Heart left ventricle (tissue), 13 donors: ENCODE data around the gene MTUS2.

Experiments used
- CTCF ChIP-seq, 12 donors: fragments of 200-600 bp; sonication (generic) in 4 of 12; IDR thresholded peaks; one replicate each; pipeline versions ENCODE4 v1.5.0 to v1.8.0; 2018 to 2022; ENCODE audit warnings: antibody characterized with exemption in 12 of 12, mild to moderate bottlenecking in 5 of 12
- POLR2A ChIP-seq, 2 donors: fragments of 450-650 bp; IDR thresholded peaks; one replicate each; pipeline ENCODE4 v1.6.1; 2017; ENCODE audit warnings: antibody characterized with exemption in 2 of 2, mild to moderate bottlenecking in 2 of 2, moderate library complexity in 2 of 2
- donor health status: ischemic (EF 13 %, LVEDD 7.1; RV severe dilation, severe dysfunction).
- donor health status: DM: no; HTN: yes; CAD: no.
- donor health status: DM: no; HTN: no; CAD: no.
- donor health status: ischemic (EF 25% LVEDD 6.9; RV normal size, moderate dysfunction).
- donor health status: ischemic (EF 25% LVEDD 5.7; RV mildly dilated, moderate dysfunction).
- donor health status: ischemic (EF 35%, LVEDD 5.7; RV mildly dilated, moderate dysfunction).
- donor health status: nonischemic (EF 11% LVEDD 7.7; RV severe dilation, severe dysfunction).
- donor health status: DM: yes; HTN: yes; CAD: no.
- donor health status: PGD.
- donor health status: ischemic (EF 29% LVEDD 5.4; RV normal size, mild dysfunction).
- donor health status: nonischemic (EF 23%, LVEDD 6.1; RV moderate dilation, normal function).

- no peak for TF ChIP-seq CTCF (IDR thresholded peaks at IDR 0.05)
- TF ChIP-seq POLR2A (IDR thresholded peaks at IDR 0.05): no peak
These were observed 291.3 kb downstream of the MTUS2 start for GRCh38 chr13:29111446-29111845.
